Measurements from ENCODE around the gene SLC27A3. TPM values are rescaled to one million over a fixed set of nuclear protein-coding genes. Genes with fewer than 3 reads are reported as not detected.

Gene SLC27A3, protein sequence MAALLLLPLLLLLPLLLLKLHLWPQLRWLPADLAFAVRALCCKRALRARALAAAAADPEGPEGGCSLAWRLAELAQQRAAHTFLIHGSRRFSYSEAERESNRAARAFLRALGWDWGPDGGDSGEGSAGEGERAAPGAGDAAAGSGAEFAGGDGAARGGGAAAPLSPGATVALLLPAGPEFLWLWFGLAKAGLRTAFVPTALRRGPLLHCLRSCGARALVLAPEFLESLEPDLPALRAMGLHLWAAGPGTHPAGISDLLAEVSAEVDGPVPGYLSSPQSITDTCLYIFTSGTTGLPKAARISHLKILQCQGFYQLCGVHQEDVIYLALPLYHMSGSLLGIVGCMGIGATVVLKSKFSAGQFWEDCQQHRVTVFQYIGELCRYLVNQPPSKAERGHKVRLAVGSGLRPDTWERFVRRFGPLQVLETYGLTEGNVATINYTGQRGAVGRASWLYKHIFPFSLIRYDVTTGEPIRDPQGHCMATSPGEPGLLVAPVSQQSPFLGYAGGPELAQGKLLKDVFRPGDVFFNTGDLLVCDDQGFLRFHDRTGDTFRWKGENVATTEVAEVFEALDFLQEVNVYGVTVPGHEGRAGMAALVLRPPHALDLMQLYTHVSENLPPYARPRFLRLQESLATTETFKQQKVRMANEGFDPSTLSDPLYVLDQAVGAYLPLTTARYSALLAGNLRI
- 0.82 to 1.8 TPM (median 1.4 TPM) in 5 replicates for total RNA-seq (2022; extraction: Qiagen RNA extraction)

DNA sequence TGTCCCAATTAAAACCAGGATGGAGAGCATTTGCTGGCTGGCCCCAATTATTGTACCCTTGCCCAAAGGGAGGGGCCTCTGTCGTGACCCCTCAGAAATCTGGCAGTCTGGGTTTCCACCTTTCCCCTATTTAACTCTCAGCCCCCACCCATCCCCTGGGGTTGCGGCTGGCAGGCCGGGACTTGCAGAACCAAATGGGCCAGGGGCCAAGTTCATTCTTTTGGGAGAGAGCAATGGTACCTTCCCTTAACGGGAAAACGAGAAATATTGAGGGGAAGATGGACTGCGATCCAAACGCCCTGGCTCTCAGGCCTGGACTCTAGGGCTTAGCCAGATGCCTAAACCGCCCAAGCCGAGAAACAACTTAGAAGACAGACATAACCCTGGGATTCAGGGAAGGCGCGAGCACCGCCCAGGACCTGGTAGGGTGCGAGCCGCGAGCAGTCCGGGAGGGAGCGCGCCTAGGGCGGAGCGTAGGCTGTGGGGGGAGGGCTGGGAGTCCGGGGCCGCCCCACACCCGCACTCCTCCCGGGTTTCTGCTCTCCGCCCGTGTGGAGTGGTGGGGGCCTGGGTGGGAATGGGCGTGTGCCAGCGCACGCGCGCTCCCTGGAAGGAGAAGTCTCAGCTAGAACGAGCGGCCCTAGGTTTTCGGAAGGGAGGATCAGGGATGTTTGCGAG, at the start of gene SLC27A3:
SLC27A3 (plus strand) TSS at position 628 of the 678 bp plus-strand sequence. CDS start 91 bp downstream, outside the sequence.

DNA sequence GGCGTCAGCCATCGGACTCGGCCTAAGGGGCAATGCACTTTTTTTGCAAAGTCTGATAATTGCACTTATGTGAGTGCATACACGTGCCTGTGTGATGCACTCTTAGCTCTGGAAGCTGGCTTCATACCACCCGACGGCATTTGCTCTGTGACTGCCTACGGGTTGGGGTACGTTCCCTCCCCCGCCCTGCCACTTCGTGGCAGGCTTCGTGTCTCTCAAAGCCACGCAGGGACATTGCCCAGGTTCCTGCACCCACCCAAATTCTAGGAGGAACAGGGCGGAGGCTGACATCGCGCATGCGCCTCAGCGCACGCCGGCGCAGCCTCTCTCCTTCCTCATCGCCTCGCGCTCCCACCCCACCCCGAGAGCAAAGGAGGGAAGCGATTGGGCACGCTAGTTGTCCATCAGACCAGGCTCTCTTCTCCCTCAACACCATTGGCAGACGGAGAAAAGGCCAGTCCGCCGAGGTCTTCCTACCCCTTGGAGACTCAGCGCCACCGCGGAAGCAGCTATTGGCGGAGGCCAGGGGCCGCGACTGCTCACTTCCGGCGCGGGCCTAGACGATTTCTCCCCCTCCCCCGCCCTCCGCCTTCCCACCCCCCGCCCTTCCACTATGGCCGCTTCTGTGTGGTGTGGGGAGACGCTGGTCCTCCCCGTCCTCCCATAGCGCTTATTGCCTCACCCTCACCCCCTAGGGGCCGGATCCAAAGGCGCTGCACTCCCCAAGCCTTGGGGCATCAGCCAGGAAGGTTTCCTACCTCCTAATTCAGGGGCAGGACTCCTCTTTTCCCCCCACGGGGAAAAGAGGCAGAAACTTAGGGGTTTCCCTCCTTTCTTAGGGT, 47.5 kb upstream of the SLC27A3 start, which contains the start of gene INTS3:
INTS3 (plus strand) TSS at position 588 of the 842 bp plus-strand sequence. CDS start 585 bp downstream, outside the sequence.

Other genes with a start within 250 kb of the SLC27A3 start
- gene S100A6, start 239.4 kb upstream of the SLC27A3 start, total RNA-seq (2022; extraction: Qiagen RNA extraction): 3,270 to 3,628 TPM (median 3,480 TPM) in 5 replicates
- 0.44 to 1.5 TPM (median 1.0 TPM) in 5 replicates for gene S100A5, start 234.5 kb upstream of the SLC27A3 start, total RNA-seq (2022; extraction: Qiagen RNA extraction)
- gene S100A4, start 229.6 kb upstream of the SLC27A3 start, total RNA-seq (2022; extraction: Qiagen RNA extraction): 1,612 to 1,772 TPM (median 1,681 TPM) in 5 replicates
- gene S100A3, start 226.1 kb upstream of the SLC27A3 start, total RNA-seq (2022; extraction: Qiagen RNA extraction): 103 to 117 TPM (median 114 TPM) in 5 replicates
- gene S100A2, start 209.6 kb upstream of the SLC27A3 start, total RNA-seq (2022; extraction: Qiagen RNA extraction): 20.2 to 30.6 TPM (median 26.9 TPM) in 5 replicates
- gene S100A16, start 162.3 kb upstream of the SLC27A3 start, total RNA-seq (2022; extraction: Qiagen RNA extraction): 481 to 560 TPM (median 517 TPM) in 5 replicates
- gene S100A14, start 159.1 kb upstream of the SLC27A3 start, total RNA-seq (2022; extraction: Qiagen RNA extraction): 0.24 to 0.73 TPM (median 0.38 TPM) in 5 replicates
- 169 to 188 TPM (median 172 TPM) in 5 replicates for gene S100A13, start 147.9 kb upstream of the SLC27A3 start, total RNA-seq (2022; extraction: Qiagen RNA extraction)
- gene S100A1, start 147.0 kb upstream of the SLC27A3 start, total RNA-seq (2022; extraction: Qiagen RNA extraction): 0.72 to 1.2 TPM (median 0.93 TPM) in 5 replicates
- 68.7 to 84.2 TPM (median 77.0 TPM) in 5 replicates for gene CHTOP, start 141.3 kb upstream of the SLC27A3 start, total RNA-seq (2022; extraction: Qiagen RNA extraction)
- 57.2 to 64.5 TPM (median 57.6 TPM) in 5 replicates for gene SNAPIN, start 116.7 kb upstream of the SLC27A3 start, total RNA-seq (2022; extraction: Qiagen RNA extraction)
- gene ILF2, start 104.4 kb upstream of the SLC27A3 start, total RNA-seq (2022; extraction: Qiagen RNA extraction): 265 to 306 TPM (median 270 TPM) in 5 replicates
- gene NPR1, start 96.7 kb upstream of the SLC27A3 start, total RNA-seq (2022; extraction: Qiagen RNA extraction): 1.2 to 2.1 TPM (median 1.6 TPM) in 5 replicates
- 16.0 to 19.9 TPM (median 18.2 TPM) in 5 replicates for gene INTS3, start 47.4 kb upstream of the SLC27A3 start, total RNA-seq (2022; extraction: Qiagen RNA extraction)
- 9.0 to 11.2 TPM (median 9.2 TPM) in 5 replicates for gene GATAD2B, start 147.6 kb downstream of the SLC27A3 start, total RNA-seq (2022; extraction: Qiagen RNA extraction)
- gene DENND4B, start 171.3 kb downstream of the SLC27A3 start, total RNA-seq (2022; extraction: Qiagen RNA extraction): 25.0 to 37.8 TPM (median 32.5 TPM) in 5 replicates
- 31.8 to 42.9 TPM (median 39.7 TPM) in 5 replicates for gene CRTC2, start 183.2 kb downstream of the SLC27A3 start, total RNA-seq (2022; extraction: Qiagen RNA extraction)
- 148 to 165 TPM (median 161 TPM) in 5 replicates for gene SLC39A1, start 188.1 kb downstream of the SLC27A3 start, total RNA-seq (2022; extraction: Qiagen RNA extraction)
- gene CREB3L4, start 192.5 kb downstream of the SLC27A3 start, total RNA-seq (2022; extraction: Qiagen RNA extraction): 8.8 to 11.0 TPM (median 9.3 TPM) in 5 replicates
- gene JTB, start 202.3 kb downstream of the SLC27A3 start, total RNA-seq (2022; extraction: Qiagen RNA extraction): 107 to 160 TPM (median 148 TPM) in 5 replicates
- 129 to 156 TPM (median 135 TPM) in 5 replicates for gene RAB13, start 210.9 kb downstream of the SLC27A3 start, total RNA-seq (2022; extraction: Qiagen RNA extraction)
- 4,081 to 8,275 TPM (median 4,317 TPM) in 5 replicates for gene RPS27, start 215.4 kb downstream of the SLC27A3 start, total RNA-seq (2022; extraction: Qiagen RNA extraction)

All from A549 treated with Mapracorat at 1 μM for 4 hours (cell line).